GM19467 (cell line): ENCODE results near the gene SLC25A47.
"Not testable (repeated sequence)": the region's sequence is repeated elsewhere in the genome, so short reads cannot be mapped to it uniquely, and the experiment has no call there.

Experiments used
- ATAC-seq: cut with Tn5 transposase; IDR thresholded peaks from one replicate; pipeline ENCODE4 v1.9.1; 2021; ENCODE audit warnings: mild to moderate bottlenecking, moderate library complexity; ENCODE audit not compliant: unreplicated experiment

Gene SLC25A47

GRCh38 chr14:100323121-100323941 lies at the start of gene SLC25A47:
SLC25A47 (plus strand) TSS chr14:100323339; CDS start chr14:100323415, 76 bp downstream.
- ATAC-seq: no peak

GRCh38 chr14:100274250-100274649 lies 48.9 kb upstream of the SLC25A47 start:
- ATAC-seq: no peak

GRCh38 chr14:100275214-100275613 lies 47.9 kb upstream of the SLC25A47 start:
- ATAC-seq: no peak

GRCh38 chr14:100278702-100279101 lies 44.4 kb upstream of the SLC25A47 start:
- no peak for ATAC-seq

- ATAC-seq: no peak
These were observed 44.0 kb upstream of the SLC25A47 start for GRCh38 chr14:100279133-100279532.

- no peak for ATAC-seq
These were observed 43.6 kb upstream of the SLC25A47 start for GRCh38 chr14:100279563-100279962.

GRCh38 chr14:100281286-100282082 lies 41.7 kb upstream of the SLC25A47 start:
- no peak for ATAC-seq

GRCh38 chr14:100282083-100282350 lies 41.1 kb upstream of the SLC25A47 start:
- no peak for ATAC-seq

- no peak for ATAC-seq
These were observed 40.2 kb upstream of the SLC25A47 start for GRCh38 chr14:100282766-100283419.

- not testable (repeated sequence) for ATAC-seq
These were observed 39.7 kb upstream of the SLC25A47 start for GRCh38 chr14:100283436-100283835.

GRCh38 chr14:100283984-100284881 lies 38.9 kb upstream of the SLC25A47 start:
- no peak for ATAC-seq

GRCh38 chr14:100285021-100285912 lies 37.9 kb upstream of the SLC25A47 start:
- ATAC-seq: peak; percentile 87

GRCh38 chr14:100285913-100286400 lies 37.2 kb upstream of the SLC25A47 start:
- ATAC-seq: no peak

GRCh38 chr14:100286484-100287191 lies 36.5 kb upstream of the SLC25A47 start:
- no peak for ATAC-seq

GRCh38 chr14:100287202-100287997 lies 35.7 kb upstream of the SLC25A47 start:
- no peak for ATAC-seq

GRCh38 chr14:100287998-100288295 lies 35.2 kb upstream of the SLC25A47 start:
- ATAC-seq: not testable (repeated sequence)

GRCh38 chr14:100288382-100289185 lies 34.6 kb upstream of the SLC25A47 start:
- no peak for ATAC-seq
